GM19452 (cell line): ENCODE measurements around the gene RASA3.

ENCODE experiments used
- ATAC-seq: cut with Tn5 transposase; IDR thresholded peaks from one replicate; pipeline ENCODE4 v1.9.1; 2021; ENCODE audit not compliant: unreplicated experiment

The RASA3 gene

DNA sequence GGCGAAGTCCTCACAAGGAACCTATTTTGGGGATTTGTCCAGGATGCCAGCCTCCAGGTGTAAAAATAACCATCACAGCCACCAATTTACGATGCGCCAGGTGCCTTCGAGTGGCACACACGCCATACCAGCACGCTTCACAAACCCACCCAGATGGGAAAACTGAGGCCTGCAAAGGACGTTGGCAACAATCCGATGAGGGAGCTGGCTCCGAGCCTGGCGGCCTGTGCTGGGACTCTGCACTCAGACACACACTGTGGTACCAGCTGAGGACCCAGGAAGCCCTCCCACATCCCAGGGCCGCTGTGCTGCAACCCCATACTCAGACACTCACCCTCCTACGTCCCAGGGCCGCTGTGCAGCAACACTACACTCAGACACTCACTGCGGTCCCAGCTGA, 93.5 kb downstream of the RASA3 start:
- ATAC-seq = no peak

DNA sequence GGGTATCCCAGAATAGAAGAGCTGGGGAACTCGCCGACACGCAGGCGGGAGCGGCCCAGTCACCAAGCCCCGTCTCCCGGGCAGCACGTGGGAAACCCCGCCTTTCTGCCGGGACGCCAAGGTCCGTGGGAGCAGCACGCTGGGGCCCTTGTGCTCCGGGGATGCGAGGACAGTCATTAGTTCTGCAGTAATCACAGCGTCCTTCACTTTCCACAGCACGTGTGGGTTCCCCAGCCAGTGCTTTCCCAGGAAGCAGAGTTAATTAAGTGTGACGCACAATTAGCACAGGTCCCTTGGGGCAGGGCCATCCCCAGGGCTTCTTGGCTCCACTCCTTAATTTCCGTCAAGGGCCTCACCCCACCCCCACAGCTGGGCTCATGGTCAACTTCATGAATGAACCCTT, 94.2 kb downstream of the RASA3 start:
- ATAC-seq = no peak

DNA sequence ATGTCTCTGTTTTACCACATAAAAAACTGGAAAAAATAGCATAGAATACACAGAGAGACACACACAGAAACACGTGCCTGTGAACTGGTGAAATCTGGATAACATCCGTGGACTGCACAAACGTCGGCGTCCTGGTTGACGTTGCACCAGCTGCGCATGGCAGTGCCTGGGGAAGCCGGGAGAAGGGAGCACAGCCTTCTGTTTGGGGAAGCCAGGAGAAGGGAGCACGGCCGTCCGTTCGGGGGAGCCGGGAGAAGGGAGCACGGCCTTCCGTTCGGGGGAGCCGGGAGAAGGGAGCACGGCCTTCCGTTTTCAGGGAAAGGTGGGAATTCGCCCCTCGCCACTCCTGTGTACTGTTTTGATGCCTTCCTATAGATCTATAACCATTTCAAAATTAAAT, 94.7 kb downstream of the RASA3 start:
- no peak for ATAC-seq

DNA sequence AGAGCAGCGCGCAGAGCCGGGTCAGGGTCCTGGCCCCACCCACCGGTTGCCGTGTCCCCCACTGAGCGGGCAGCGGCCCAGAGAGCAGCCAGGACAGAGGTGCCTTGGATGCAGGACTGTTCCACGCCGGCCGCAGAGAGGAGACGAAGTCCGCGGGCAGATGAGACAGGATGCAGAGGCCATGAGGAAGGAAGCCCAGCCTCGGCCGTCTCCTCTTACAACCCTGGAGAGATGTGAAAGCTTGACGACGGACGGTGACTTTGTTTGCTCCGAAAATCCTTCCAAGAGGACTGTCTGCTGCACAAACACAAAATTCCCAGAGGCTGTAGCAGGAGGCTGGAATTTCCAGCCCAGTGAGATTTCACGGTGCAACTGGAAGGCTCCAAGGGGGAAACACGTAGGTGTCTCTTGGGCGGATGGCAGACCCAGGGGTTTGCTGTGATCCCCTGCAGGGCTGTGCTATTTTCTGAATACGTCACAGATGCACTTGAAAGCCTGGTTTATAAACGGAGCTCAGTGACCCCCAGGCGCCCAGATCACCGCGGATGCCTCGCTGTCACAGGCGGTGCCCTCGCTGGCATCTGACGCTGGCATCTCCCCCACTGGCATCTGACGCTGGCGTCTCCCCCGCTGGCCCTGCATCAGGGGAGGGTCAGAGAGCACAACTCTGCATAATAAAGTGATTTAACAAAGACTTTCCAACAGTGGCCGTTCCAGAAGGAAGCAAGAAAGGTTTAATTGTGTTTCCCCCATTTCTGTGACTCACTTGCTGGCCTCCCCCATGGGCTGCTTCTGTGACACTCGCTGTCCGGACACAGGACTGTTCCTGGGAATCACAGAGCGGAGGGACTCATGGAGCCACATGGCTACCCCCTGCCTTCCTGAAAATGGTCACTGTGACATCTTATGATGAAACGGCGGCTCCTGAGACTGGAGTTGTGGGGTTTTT, 96.6 kb downstream of the RASA3 start:
- no peak for ATAC-seq

DNA sequence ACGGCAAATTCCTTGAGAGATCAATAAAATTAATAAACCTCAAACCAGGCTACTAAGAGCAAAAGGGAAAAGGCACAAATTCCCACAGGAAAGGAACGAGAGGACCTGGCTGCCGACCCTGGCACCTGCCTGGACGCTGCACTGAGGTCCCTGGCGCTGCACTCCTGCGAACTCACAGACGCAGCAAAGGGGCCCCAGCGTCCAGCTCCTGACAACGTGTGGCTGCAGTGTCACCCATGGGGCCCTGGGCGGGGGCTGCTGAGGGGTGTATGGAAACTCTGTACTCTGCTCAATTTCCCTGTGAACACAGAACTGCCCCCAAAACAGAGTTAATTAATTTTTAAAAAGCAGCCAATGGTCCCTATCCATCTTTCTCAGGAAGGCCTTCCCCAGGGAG, 97.2 kb downstream of the RASA3 start:
- no peak for ATAC-seq

DNA sequence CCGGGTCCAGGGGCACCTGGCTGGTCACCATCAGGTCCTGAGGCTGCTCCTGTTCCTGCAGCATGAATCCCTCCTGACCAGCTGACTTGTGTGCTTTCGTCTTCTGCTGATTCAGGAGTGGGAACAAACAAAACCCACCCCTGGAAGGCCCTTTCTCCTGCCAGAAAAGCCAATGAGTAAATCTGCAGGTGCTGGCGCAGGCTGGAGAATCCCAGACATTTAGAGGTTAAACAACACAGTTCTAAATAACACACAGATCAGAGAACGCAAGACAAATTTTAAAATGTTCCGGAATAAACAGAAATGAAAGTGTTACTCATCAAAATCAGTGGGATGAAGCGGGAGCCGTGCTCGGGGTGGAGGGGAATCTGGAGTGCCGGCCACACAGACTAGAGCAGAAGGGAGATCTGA, 97.9 kb downstream of the RASA3 start:
- no peak for ATAC-seq

DNA sequence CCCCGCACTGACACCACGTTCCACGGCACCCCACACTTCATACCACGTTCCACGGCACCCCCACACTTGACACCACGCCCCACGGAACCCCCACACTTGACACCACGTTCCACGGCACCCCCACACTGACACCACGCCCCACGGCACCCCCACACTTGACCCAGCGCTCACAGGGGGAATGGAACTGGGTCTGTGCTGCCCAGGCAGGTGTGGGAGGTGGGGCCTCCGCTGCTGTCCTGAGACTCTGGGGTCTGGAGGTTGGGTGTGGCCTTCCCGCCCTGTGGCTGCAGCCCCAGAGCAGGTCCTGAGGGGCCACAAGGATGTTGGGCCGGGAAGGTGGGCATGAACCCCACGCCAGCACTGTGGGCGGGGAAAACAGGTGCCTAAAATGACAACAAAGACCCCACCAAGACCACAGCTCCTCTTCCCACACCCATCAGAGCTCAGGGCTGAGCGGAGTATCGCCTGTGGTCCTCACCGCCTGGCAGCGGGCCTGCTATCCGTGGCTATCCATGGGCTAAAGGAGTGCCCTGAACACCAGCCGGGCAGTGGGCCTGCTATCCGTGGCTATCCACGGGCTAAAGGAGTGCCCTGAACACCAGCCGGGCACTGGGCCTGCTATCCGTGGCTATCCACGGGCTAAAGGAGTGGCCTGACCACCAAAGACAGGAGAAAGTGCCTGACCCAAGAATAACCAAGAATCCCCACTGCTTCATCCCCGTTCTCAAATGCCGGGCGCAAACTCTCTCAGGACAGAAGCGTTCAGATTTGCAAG, 98.7 kb downstream of the RASA3 start:
- ATAC-seq = no peak

DNA sequence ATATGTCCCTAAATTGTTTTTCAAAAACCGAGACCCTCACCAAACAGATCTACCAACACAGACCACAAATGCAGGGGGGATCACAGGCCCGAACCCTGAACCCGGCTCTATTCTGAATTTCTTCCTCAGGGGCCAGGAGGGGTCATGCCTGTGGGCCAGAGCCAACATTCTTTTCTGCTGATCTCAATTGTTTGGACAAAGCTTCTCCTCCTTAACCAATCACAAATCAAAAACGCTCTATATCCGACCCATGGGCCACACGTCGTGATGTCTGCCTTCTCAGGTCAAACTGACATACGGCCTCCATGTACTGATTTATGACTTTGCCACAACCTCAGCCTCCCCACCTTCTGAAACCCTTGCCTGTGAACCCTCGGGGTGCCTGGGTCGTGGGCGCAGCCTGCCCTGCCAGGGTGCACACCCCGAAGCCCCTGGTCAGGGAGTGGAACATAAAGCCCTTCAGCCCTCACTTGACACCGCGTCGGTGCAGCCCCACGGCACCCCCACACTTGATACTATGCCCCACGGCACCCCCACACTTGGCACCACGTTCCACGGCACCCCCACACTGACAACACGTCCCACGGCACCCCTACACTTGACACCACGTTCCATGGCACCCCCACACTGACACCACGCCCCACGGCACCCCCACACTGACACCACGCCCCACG, 100.2 kb downstream of the RASA3 start:
- ATAC-seq = no peak

DNA sequence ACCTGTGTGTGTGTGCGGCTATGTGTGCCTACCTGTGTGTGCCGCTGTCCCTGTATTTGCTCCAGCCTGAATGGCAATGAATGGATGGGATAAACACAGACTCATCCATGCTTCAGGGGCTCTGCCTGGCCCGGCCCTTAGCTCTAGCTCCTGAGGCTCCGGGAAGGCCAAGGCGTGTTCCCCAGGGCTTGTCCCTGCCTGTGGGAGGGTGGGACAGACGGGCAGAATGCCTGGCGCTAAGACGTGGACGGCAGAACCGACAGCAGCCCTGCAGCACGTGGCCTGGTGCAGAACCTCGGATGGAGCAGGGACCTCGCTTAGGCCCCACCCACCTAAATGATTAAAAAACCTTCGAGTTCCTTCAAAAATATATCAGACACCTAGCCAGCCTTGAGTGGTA, 100.8 kb downstream of the RASA3 start:
- no peak for ATAC-seq

DNA sequence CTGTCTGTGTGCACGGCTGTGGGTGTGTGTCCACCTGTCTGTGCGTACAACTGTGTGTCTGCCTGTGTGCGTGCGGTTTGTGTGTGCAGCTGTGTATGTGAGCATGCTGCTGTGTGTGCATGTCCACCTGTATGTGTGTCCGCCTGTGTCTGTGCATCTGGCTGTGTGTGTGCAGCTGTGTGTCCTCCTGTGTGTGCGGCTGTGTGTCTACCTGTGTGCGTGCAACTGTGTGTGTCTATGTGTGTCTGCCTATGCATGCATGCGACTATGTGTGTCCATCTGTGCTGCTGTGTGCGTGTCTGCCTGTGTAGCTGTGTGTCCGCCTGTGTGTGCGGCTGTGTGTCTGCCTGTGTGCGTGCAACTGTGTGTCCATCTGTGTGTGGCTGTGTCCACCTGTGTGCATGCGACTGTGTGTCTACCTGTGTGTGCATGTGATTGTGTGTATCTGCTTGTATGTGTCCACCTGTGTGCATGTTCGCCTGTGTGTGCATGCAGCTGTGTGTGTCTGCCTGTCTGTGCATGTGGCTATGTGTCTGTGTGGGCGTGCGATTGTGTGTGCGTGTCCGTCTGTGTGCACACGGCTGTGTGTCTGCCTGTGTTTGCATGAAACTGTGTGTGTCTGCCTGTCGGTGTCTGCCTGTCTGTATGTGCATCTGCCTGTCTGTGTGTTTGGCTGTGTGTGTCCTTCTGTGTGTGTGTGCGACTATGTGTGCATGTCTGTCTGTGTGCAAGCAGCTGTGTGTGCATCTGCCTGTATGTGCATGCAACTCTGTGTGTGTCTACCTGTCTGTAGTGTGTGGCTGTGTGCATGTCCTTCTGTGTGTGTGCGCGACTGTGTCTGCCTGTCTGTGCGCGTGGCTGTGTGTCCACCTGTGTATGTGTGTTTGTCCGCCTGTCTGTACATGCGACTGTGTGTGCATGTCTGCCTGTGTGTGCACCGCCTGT, 101.5 kb downstream of the RASA3 start:
- no peak for ATAC-seq

DNA sequence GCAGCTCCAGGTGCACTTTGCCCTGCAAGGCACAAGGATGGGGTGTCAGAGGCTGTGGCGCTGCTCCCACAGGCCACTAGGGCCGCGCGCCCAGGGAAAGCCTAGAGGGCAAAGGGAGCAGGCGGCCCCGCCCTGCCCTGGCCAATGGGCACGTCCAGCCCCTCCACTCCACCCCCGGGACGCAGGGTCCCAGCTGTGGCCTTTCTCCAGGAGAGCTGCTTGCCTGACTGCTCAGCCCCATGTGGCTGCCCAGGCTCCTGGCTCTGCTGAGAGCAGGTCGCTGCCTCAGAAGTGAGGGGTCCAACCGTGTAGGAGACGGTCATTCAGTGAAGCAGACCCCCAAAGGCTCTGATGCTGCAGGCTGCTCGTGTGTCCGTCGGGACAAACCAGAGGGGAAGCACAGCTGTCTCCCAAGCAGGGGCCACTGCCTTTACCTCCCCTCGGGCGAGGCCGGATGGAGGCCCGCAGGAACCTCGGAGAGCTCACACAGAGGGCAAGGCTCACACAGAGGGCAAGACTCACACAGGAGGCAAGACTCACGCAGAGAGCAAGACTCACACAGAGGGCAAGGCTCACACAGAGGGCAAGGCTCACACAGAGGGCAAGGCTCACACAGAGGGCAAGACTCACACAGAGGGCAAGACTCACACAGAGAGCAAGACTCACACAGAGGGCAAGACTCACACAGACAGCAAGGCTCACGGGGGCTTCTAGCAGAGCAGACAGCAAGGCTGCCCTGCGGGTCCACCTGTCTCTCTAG, 102.4 kb downstream of the RASA3 start:
- ATAC-seq = no peak

DNA sequence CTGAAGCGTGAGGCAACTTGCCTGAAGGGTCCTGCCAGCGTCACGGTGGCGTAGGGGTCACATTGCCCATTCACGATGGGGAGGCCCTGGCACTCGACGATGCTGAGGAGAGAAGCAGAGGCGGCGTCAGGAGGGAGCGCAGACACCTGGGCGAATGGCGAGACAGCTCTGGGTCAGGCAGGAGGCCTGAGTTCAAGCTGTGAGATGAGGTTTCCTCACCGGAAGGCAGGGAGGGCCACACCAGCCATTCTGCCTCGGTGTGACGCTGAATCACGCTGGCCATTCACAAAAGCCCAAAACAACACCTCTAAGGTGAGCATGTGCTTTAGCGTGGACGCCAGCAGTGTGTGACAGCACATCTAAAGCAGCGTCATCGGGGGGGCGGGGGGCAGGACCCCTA, 104.6 kb downstream of the RASA3 start:
- ATAC-seq = no peak

DNA sequence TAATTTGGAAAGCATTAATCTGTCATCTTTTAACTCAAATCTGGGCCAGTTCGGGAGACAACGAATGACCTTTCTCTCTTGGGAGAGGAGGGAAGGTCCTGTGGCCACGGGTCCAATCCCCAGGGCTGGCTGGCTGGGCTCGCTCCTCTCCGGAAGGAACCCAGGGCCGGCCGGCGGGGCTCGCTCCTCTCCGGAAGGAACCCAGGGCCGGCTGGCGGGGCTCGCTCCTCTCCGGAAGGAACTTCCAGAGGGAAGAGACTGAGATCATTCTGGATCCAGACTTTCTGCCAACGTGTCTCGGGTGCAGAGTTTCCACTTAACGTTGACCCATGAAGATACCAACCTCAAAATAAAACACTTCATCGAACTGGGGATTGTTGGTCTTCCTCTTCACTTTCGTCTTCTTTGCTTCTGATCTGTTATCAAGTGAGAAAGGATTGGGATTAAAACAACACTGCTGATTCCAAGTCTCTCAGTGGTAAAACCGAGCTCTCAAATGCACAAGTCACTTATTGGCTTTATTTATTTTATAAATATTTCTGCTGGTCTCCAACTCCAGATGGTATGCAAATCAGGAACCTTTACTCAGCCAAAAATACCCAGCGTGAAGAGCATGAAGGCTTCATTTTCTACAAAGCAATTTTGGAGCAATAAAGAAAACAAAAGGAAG, 105.2 kb downstream of the RASA3 start:
- no peak for ATAC-seq

DNA sequence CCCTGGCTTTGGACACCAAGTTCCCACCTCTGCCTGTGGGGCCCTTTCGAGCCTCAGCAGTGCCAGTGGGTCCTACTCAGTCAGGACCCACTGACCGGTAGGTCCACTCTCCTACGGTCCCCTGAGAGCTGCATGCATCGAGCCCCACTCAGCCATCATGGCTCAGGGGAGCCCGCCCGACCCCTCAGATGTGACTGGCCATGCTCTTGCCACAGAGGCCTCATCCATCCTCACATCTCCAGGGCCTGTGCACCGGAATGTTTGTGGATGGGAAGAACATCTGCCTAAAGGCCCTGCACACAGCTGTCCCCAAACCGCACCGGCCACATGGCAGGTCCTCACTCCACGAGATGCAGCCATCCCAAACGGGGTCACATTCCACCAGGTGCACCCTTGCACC, 105.9 kb downstream of the RASA3 start:
- ATAC-seq = no peak

DNA sequence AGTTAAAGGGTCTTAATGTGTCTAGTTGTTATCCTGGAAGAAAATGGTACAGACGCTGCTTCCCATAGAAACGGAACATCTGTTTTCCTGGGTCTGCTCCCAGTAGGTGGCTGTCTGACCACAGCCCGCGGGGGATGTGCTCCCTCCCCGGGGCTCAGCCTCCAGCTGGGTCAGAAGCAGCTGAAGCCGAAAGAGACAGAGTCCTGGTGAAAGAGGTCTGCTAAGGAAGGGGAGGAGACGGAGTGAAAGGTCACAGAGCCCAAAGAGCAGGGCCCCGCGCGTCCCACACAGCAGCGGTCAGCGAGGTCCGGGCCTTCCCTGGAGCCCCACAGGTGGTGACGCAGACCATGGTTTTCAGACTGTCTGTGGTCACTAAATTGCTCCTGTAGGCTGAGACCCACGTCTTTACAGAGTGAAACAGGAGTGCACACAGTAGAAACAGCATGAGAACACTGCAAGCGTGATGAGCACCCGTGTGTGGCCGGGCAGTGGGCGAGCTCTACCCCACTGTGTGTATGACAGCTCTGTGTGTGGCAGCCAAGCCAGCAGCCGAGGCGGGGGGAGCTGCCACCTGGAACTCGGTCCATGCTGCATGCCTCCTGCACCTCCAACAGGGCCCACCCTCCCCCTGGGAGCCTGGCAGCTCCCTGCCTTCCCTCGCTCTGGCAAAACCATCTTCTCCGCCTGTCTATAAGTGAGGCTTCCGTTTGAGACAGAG, 106.5 kb downstream of the RASA3 start:
- ATAC-seq = no peak

DNA sequence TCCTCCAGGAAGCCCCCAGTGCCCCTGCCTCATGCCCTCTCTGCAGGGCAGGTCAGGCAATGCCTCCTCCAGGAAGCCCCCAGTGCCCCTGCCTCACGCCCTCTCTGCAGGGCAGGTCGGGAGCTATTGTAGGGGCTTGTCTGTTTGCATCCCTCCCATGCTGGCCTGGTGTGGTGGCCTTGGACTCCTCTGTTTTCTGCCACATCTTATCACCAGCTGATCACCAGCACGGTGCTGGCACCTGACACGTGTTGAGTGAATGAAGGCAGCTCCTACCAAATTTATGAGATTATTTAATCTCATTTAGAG, 107.1 kb downstream of the RASA3 start:
- ATAC-seq = no peak

DNA sequence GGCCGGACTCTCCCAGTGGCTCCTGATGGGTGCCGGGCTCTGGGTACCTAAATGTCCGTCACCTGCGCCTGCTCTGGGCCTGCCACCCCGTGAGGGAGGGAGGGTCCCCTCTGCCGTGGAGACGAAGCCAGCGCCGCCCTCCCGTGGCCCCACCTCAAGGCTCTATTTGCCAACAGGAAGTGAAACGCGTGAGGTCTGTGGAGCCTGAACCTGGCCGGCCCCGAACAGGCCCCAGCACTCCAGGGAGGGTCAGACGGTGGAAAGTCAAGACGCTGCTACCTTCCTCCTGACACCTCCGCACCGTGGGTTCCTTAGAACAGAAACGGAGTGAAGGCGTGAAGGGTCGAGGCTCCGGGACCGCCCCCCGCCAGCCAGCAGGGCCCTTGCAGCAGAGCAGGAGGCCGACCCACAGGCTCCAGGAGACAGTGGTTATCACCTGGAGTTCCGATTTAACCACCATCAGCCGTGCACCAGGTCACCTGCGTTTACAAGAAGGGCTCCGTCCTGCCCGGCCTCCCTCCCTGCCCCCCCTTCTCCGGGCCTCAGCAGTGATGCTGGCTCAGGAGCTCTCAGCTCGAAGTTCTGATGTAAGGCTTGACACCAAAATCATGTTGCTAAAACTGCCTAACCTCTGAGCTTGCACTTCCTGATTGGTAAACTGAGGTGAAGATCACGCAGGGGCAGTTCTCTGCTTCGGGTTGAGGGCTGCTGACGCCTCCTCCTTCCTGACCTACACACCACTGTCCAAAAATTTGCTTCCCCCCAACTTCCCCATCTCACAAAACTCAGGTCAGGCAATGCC, 107.6 kb downstream of the RASA3 start:
- ATAC-seq = peak; percentile 71
